Endothelial cell of umbilical vein (primary cell): ENCODE results near the gene GREB1. TPM values are rescaled to one million over a fixed set of nuclear protein-coding genes. Genes with fewer than 3 reads are reported as not detected.

Experiments
- BruUV-seq: library from RNA; stranded (reverse); fragments of 400-500 nt; replicated peaks from 2 replicates; lab custom pipeline; 2021; lab: Mats Ljungman, UMichigan
- CTCF ChIA-PET: fragments of 300-600, 350-600 bp; sonication (Branson Sonifier 250); formaldehyde crosslinking; loops from one replicate; lab custom pipeline; 2021; ENCODE audit warnings: antibody characterized with exemption, inconsistent platforms; lab: Charles Lee
- POLR2A ChIA-PET: fragments of 300-600, 350-600 bp; sonication (Branson Sonifier 250); formaldehyde crosslinking; loops from one replicate; lab custom pipeline; 2021; ENCODE audit warnings: antibody characterized with exemption, inconsistent platforms; lab: Charles Lee
- DNase-seq: peaks from one replicate; pipeline ENCODE4 v3.0.0-alpha.2; 2011; ENCODE audit warnings: low read depth, low spot score
- FAIRE-seq: peaks from 2 replicates; lab custom pipeline; 2011; peaks lifted over from hg19 to GRCh38; lab: Jason Lieb, UNC
- H2AFZ ChIP-seq: 2 replicates; pipeline ENCODE4 v1.6.0; 2012; ENCODE audit warnings: low read depth, low read length, control low read depth, inconsistent platforms
- H3K27ac ChIP-seq: 2 replicates; pipeline ENCODE4 v1.5.1; 2011; ENCODE audit warnings: low read depth, mild to moderate bottlenecking, control low read depth, low read length, moderate library complexity; ENCODE audit not compliant: insufficient read depth
- H3K27me3 ChIP-seq, 2 experiments: 2 replicates each; pipeline versions ENCODE4 v1.6.0 to v1.6.1; 2011; ENCODE audit warnings: low read length in 2 of 2, mixed read lengths in 1 of 2; ENCODE audit not compliant: control insufficient read depth in 2 of 2, insufficient read depth in 2 of 2
- H3K36me3 ChIP-seq, 2 experiments: 2 replicates in 1 of 2; 3 replicates in 1 of 2; pipeline ENCODE4 v1.5.1; 2011; ENCODE audit warnings: low read length in 2 of 2, mild to moderate bottlenecking in 1 of 2, moderate library complexity in 1 of 2; ENCODE audit not compliant: control insufficient read depth in 2 of 2, insufficient read depth in 2 of 2; ENCODE audit errors: extremely low read depth in 1 of 2
- H3K4me1 ChIP-seq: 3 replicates; pipeline ENCODE4 v1.5.1; 2011; ENCODE audit warnings: mild to moderate bottlenecking, low read length; ENCODE audit not compliant: control insufficient read depth, insufficient read depth; ENCODE audit errors: extremely low read depth
- H3K4me2 ChIP-seq: 2 replicates; pipeline ENCODE4 v1.6.1; 2011; ENCODE audit warnings: low read length, control low read depth, mixed read lengths; ENCODE audit not compliant: insufficient read depth
- H3K4me3 ChIP-seq, 3 experiments: fragments of 200-600 bp in 1 of 3; sonication (generic), shearing (Covaris generic) in 1 of 3; replicated peaks in 1 of 3; 2 replicates each; pipeline ENCODE4 v1.5.1; 2011 to 2016; ENCODE audit warnings: control low read depth in 3 of 3, low read length in 3 of 3, mild to moderate bottlenecking in 2 of 3, inconsistent platforms in 1 of 3, low read depth in 1 of 3, moderate library complexity in 1 of 3; ENCODE audit not compliant: insufficient read depth in 1 of 3
- H3K79me2 ChIP-seq: 2 replicates; pipeline ENCODE4 v1.6.0; 2012; ENCODE audit warnings: low read length, inconsistent platforms; ENCODE audit not compliant: control insufficient read depth, insufficient read depth
- H3K9ac ChIP-seq: replicated peaks from 2 replicates; pipeline ENCODE3; 2011; ENCODE audit warnings: low read length, control low read depth; ENCODE audit not compliant: insufficient read depth; ENCODE audit errors: extremely low read depth
- H3K9me1 ChIP-seq: replicated peaks from 3 replicates; pipeline ENCODE4 v1.6.0; 2011; ENCODE audit warnings: mild to moderate bottlenecking, low read length; ENCODE audit not compliant: control insufficient read depth, insufficient read depth; ENCODE audit errors: extremely low read depth
- H3K9me3 ChIP-seq: replicated peaks from 2 replicates; pipeline ENCODE4 v1.5.1; 2012; ENCODE audit warnings: low read length, inconsistent platforms; ENCODE audit not compliant: control insufficient read depth, insufficient read depth
- H4K20me1 ChIP-seq: replicated peaks from 2 replicates; pipeline ENCODE3; 2011; ENCODE audit warnings: mild to moderate bottlenecking, low read length; ENCODE audit not compliant: control insufficient read depth, insufficient read depth; ENCODE audit errors: extremely low read depth
- CTCF ChIP-seq, 2 donors: IDR thresholded peaks; 1 replicate in 1 of 2; 2 replicates in 1 of 2; pipeline ENCODE4 v1.5.1; 2011; ENCODE audit warnings: low read length in 2 of 2, mild to moderate bottlenecking in 2 of 2, moderate library complexity in 2 of 2, control low read depth in 1 of 2, inconsistent platforms in 1 of 2, low read depth in 1 of 2; ENCODE audit not compliant: insufficient read depth in 1 of 2; ENCODE audit errors: extremely low read depth in 1 of 2
- EZH2 ChIP-seq: IDR thresholded peaks from 2 replicates; pipeline ENCODE4 v1.6.1; 2012; ENCODE audit warnings: borderline replicate concordance, low read depth, mild to moderate bottlenecking, moderate library complexity, low read length, inconsistent platforms; ENCODE audit not compliant: severe bottlenecking
- FOS ChIP-seq: IDR thresholded peaks from 2 replicates; pipeline ENCODE4 v1.6.1; 2011; ENCODE audit warnings: mild to moderate bottlenecking, low read length, moderate library complexity, borderline replicate concordance; ENCODE audit not compliant: insufficient read depth
- GATA2 ChIP-seq: IDR thresholded peaks from 2 replicates; pipeline ENCODE4 v1.7.0; 2011; ENCODE audit warnings: low read depth, mild to moderate bottlenecking, moderate library complexity, mixed read lengths, low read length; ENCODE audit not compliant: insufficient read length, insufficient read depth
- JUN ChIP-seq: IDR thresholded peaks from 2 replicates; pipeline ENCODE4 v1.6.1; 2011; ENCODE audit warnings: borderline replicate concordance, low read depth; ENCODE audit not compliant: insufficient read length, insufficient read depth
- MAX ChIP-seq: IDR thresholded peaks from 2 replicates; pipeline ENCODE4 v1.6.1; 2011; ENCODE audit not compliant: insufficient read depth, insufficient read length
- MYC ChIP-seq: IDR thresholded peaks from one replicate; pipeline ENCODE4 v1.6.1; 2011; ENCODE audit warnings: mild to moderate bottlenecking, low read depth, low read length
- POLR2A ChIP-seq: IDR thresholded peaks from 2 replicates; pipeline ENCODE4 v1.6.1; 2012; ENCODE audit warnings: low read depth, mild to moderate bottlenecking, control low read depth, low read length
- dilution Hi-C: fragments of 300-500 bp; cut with MboI; formaldehyde crosslinking; loops from one replicate; pipeline ENCODE4 v1.15.0; 2019; ENCODE audit warnings: low sequenced_read_pairs; ENCODE audit not compliant: extremely low pct_ligation_motif_present
- intact Hi-C: fragments of 100-400 bp; cut with micrococcal nuclease; formaldehyde crosslinking; loops from one replicate; pipeline ENCODE4 v1.10.0; 2022
- polyA plus RNA-seq, 4 experiments: library from polyadenylated mRNA; depleted of rRNA in 3 of 4; stranded (reverse) in 3 of 4; unstranded in 1 of 4; fragments of >200 nt; gene quantifications; 2 replicates each; pipeline versions ENCODE4 v1.2.1 to v1.2.3, GENCODE V29; 2011 to 2012; ENCODE audit warnings: missing spikeins in 1 of 4
- total RNA-seq: library from RNA; stranded (reverse); gene quantifications from 2 replicates; pipeline ENCODE4 v1.2.3, GENCODE V29; 2021

Gene GREB1
- total and polyA plus RNA-seq, 2 donors (not counting 3 experiments of a cell fraction or from before 2014, with no cell fraction given), result 0.17 to 0.58 TPM

DNA sequence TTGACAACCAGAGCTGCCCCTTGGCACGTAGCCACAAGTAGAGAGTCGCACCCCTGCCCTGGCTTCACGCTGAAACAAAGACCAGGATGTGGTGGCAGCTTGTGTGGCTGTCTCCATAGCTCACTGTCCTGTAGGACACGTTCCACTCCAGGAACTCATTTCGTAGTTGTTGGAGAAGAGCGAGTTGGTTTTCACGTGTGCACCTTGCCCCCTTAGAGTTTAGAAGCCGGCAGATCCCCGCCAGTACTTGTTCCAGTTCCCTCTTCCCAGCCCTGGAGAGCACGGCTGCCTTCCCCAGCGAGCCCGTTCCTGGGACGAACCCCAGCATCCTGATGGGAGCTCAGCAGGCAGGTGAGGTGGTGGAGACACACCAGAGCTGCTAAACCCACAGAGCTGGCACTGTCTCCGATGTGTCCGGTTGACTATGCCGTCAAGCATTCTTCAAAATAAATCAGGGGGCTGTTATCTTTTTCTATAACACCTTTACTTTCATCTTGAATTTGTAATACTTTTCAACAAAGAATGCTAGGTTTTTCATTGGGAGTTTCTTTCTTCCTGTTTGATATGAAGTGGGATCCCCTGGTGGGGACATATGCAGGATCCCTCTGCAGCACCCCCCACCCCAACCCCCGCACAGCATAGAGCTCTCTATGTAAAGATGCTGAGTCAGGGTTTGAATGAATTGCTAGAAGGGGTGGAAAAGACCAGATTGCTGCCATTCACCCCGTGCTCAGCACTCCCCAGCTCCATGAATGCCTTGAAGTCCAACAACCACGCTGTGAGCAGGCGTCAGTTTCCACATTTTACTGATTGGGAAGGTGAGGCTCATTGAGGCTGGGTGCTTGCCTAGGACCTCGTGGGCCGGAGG is 44.5 kb downstream of the GREB1 start:
- no peak for FAIRE-seq
- H3K79me2 ChIP-seq, result no peaks in the 10 kb centered on the region

More for the DNA sequence above, 44.5 kb downstream of the GREB1 start:
- no peak overlapping the region for H3K4me2 ChIP-seq
- dilution Hi-C loops (no loop called here), intact Hi-C loops (no loop called here)
- H3K9ac ChIP-seq, result no peak overlapping the region
- CTCF ChIA-PET, result interaction anchor here (0.7 to 1.5 kb wide), 4 partner anchors 8 to 746 kb away, joined by 3 to 4 read pairs (median 3); no protein-coding TSS in a partner anchor
- BruUV-seq, result no TSS peak
- H3K27me3 ChIP-seq, result no peaks in the 10 kb centered on the region
- no peaks in the 10 kb centered on the region for H3K36me3 ChIP-seq
- no peaks in the 10 kb centered on the region for H4K20me1 ChIP-seq
- H3K9me3 ChIP-seq, result no peaks in the 10 kb centered on the region
- TF ChIP-seq CTCF (IDR thresholded peaks at IDR 0.05; ENCODE audit: extremely low read depth in 1 of 2, insufficient read depth in 1 of 2, low read depth in 1 of 2, low read length in 2 of 2) (no peak), FOS (no peak), GATA2 (no peak), MAX (no peak), JUN (no peak), EZH2 (no peak), MYC (no peak), POLR2A (no peak)
- POLR2A ChIA-PET, result no interaction called here
- no peaks in the 10 kb centered on the region for H3K4me1 ChIP-seq
- no peak overlapping the region for H3K4me3 ChIP-seq
- DNase-seq, result no peak
- H3K9me1 ChIP-seq, result no peaks in the 10 kb centered on the region
- H3K27ac ChIP-seq, result no peak overlapping the region
- no peak overlapping the region for H2AFZ ChIP-seq
